AG10803 (cell line): ENCODE results near the gene SHC3.
A peak's percentile ranks its signal among the peaks of the same experiment; 100 is the strongest.

ENCODE experiments used
- DNase-seq: peaks from one replicate; pipeline ENCODE4 v3.0.0; 2010; ENCODE audit warnings: low read depth
- H3K4me3 ChIP-seq: 2 replicates; pipeline ENCODE4 v1.5.1; 2011; ENCODE audit warnings: mild to moderate bottlenecking, low read length, control low read depth
- CTCF ChIP-seq: conservative IDR thresholded peaks from 2 replicates; pipeline ENCODE4 v1.5.1; 2011; ENCODE audit warnings: mild to moderate bottlenecking, low read length, control low read depth, inconsistent platforms

Gene SHC3

DNA sequence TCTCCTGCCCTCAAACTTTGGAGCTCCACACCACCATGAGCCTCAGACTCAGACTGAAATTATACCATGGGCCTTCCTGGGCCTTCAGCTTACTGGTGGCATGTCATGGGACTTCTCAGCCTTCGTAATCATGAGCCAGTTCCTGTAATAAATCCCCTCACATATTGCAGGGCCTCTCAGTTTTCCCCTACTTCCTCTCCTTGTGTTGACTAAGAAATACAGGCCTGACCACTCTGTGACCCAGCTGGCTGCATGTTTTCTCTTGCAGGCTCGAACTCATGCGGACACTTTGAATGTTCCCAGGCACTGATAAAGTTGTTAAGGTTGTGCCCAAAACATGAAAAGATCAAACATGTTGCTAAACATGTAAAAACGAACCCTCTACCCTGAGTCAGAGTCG, 26.2 kb upstream of the SHC3 start:
- no peak for TF ChIP-seq CTCF
- H3K4me3 ChIP-seq: no peak overlapping the region
- no peak for DNase-seq

DNA sequence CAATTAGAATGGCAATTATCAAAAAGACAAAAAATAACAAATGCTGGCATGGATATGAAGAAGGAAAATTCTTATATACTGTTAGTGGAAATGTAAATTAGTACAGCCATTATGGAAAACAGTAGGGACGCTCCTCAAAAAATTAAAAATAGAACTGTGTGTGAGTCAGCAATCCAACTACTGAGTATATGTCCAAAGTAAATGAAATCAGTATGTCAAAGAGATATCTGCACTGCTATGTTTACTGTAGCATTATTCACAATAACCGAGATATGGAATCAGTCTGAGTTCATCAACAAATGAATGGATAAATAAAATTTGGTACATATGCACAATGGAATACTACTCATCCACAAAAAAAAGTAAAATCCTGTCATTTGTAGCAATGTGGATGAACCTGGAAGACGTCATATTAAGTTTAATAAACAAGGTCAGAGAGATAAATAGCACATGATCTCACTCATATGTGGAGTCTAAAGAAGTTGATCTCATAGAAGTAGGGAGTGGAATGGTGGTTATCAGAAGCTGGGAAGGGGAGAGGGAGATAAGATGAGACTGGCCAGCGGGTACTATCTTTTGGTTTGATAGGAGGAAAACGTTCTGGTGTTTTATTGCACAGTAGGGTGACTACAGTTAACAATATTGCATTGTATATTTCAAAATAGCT, 16.6 kb upstream of the SHC3 start:
- no peak overlapping the region for H3K4me3 ChIP-seq
- no peak for DNase-seq
- TF ChIP-seq CTCF: no peak

- no peak overlapping the region for H3K4me3 ChIP-seq
- DNase-seq: peak; percentile 14
- no peak for TF ChIP-seq CTCF
Observed at GRCh38 chr9:89194421-89195130, 16.0 kb upstream of the SHC3 start.

DNA sequence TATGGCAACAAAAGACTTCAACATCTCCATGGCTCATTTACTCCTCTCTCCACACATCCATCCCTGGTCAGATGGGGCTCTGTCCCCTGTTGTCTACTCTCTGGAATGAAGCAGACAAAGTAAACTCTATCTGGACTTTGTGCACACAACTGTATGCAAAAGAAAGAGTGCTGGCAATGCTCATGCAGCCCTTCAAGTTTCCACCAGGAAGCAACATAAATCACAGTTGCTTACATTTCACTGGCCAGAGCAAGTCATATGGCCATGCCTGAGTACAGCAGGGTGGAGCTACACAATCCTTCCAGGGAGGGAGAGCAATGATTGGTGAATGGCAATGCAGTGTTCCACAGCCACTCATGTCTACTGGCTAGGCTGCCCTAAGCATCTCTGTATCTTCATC, 12.4 kb upstream of the SHC3 start:
- no peak overlapping the region for H3K4me3 ChIP-seq
- TF ChIP-seq CTCF: no peak
- no peak for DNase-seq

DNA sequence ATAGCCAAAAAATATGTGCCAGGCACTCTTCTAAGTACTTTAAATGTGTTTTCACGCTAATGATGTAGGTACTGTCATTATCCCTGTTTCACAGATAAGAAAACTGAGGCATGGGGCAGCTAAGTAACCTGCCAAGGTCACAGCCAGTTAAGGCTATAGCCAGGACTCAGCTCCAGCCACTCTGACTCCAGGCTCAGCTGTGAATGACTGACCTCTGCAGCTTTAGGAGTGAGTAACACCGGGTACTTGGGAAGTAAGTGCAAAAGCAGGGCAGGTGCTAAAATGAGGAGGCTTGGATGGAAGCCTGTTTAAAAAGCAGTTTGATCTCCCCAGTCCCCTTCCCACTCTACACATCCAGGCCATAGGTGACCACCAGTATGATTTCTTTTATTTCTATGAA, 10.6 kb upstream of the SHC3 start:
- TF ChIP-seq CTCF: no peak; the same call in 1 of the 2 replicates
- DNase-seq: no peak
- H3K4me3 ChIP-seq: no peak overlapping the region

DNA sequence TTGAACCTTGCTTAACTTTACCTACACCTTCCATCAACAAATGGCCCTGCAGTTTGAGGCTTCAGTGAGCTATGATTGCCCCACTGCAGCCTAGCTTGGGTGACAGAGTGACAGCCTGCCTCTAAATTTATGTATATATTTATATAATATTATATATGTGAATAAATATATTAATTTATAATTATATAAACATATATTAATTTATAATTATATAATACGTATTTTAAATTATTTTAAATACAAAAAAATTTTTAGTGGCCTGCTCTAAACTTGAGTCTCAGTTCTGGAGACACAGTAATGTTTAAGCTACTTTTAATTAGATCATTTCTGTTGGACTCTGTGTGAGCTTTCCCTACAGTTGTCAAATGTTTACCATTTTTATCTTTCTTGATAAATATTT, 9.3 kb upstream of the SHC3 start:
- TF ChIP-seq CTCF: no peak
- DNase-seq: no peak
- no peak overlapping the region for H3K4me3 ChIP-seq

- H3K4me3 ChIP-seq: no peak overlapping the region
- DNase-seq: no peak
- TF ChIP-seq CTCF: no peak
Observed at GRCh38 chr9:89187541-89187940, 8.9 kb upstream of the SHC3 start.
